ENCODE results near the gene RASGRF1.

Gene RASGRF1

DNA sequence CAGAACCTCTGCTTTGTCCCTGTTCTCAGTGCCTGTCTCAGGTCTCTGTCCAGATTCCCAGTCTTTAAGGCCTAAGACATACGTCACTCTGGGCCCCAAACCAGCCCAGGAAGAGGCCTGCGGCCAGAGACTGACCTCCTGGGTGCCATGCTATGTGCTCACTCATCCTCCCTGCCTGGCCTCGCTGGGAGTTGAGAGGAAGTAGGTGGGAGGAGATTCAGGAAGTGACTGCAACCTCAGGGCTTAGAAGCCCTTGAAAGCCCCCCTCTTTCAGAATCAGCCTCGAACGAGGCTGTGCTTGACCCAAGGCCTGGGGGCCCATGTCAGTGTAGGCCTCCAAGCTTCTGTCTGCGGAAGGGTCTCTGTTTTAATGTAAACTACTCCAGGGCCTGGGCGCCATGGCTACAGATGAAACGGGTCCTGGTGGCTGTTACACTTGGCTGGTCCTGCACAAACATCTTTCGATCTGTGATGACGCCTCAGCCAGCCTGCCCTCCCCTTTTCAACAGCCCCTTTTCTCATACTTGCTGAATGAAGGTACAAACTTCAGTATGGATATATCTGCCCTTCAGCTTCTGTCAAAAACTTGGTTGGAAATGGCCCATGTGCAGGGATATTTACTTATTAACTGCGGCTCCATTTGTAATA lies 11.7 kb downstream of the RASGRF1 start:
- no peak overlapping the region for H3K4me3 ChIP-seq (ENCODE audit: low read length)
- no peak for DNase-seq (ENCODE audit: low read depth)
- H3K36me3 ChIP-seq (ENCODE audit: control insufficient read depth, insufficient read depth, low read length, severe bottlenecking): no peaks in the 10 kb centered on the region
- no peak overlapping the region for H3K9ac ChIP-seq (ENCODE audit: low read length)
- H3K9me3 ChIP-seq (ENCODE audit: control insufficient read depth, low read length): no peaks in the 10 kb centered on the region
- peaks cover 39% of the 10 kb centered on the region for H3K27me3 ChIP-seq (replicated peaks; ENCODE audit: control insufficient read depth, insufficient read depth, low read length)
- H3K4me1 ChIP-seq (ENCODE audit: control insufficient read depth, insufficient read depth, low read length): no peaks in the 10 kb centered on the region

DNA sequence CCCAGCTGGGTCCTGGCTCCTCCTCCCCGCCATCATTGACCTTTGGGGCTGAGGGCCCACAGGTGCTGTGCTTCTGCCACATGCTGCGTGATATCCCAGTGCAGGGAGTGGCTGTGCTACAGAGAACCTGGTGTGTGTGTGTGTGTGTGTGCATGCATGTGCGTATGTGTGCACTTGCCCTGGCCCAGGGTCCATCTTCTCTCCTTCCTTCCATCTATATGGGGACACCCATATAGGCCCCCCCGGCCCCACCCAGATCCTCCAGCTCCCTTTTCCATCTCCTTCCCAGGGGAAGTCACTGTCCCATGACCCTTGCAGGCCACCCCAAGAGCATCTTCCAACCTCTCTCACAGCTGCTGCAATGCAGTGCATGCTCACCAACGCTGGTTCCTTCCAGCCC lies 12.6 kb downstream of the RASGRF1 start:
- H3K4me3 ChIP-seq (ENCODE audit: low read length): no peak overlapping the region
- H3K9me3 ChIP-seq (ENCODE audit: control insufficient read depth, low read length): no peaks in the 10 kb centered on the region
- no peak for DNase-seq (ENCODE audit: low read depth)
- H3K9ac ChIP-seq (ENCODE audit: low read length): no peak overlapping the region
- peaks cover 30% of the 10 kb centered on the region for H3K27me3 ChIP-seq (replicated peaks; ENCODE audit: control insufficient read depth, insufficient read depth, low read length)
- peaks cover 5% of the 10 kb centered on the region for H3K4me1 ChIP-seq (ENCODE audit: control insufficient read depth, insufficient read depth, low read length)
- H3K36me3 ChIP-seq (ENCODE audit: control insufficient read depth, insufficient read depth, low read length, severe bottlenecking): no peaks in the 10 kb centered on the region

DNA sequence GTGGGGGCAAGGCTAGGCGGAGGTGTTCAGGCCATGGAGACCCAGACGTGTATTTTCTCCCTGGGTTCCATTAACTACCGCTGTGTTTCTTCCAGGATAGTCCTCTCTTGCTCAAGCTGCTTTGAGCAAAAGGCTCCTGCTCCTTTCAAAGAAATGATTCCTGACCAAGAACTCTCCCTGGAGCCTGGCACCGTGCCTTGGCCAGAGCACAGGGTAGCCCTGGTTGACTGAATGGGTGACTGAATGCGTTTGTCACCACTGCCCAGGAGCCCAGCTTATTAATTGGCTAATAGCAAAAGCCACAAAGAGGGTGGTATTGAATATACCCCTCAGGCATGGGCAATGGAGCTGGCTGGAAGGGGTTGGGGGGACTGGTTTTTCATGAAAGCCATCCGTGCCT lies 13.9 kb downstream of the RASGRF1 start:
- Histone ChIP-seq H3K9me3 (ENCODE audit: control insufficient read depth, low read length) (no peaks in the 10 kb centered on the region), H3K4me3 (ENCODE audit: low read length) (no peak overlapping the region), H3K36me3 (ENCODE audit: control insufficient read depth, insufficient read depth, low read length, severe bottlenecking) (no peaks in the 10 kb centered on the region), H3K27me3 (replicated peaks; ENCODE audit: control insufficient read depth, insufficient read depth, low read length) (peaks cover 19% of the 10 kb centered on the region), H3K4me1 (ENCODE audit: control insufficient read depth, insufficient read depth, low read length) (peaks cover 8% of the 10 kb centered on the region), H3K9ac (ENCODE audit: low read length) (no peak overlapping the region)
- no peak for DNase-seq (ENCODE audit: low read depth)

DNA sequence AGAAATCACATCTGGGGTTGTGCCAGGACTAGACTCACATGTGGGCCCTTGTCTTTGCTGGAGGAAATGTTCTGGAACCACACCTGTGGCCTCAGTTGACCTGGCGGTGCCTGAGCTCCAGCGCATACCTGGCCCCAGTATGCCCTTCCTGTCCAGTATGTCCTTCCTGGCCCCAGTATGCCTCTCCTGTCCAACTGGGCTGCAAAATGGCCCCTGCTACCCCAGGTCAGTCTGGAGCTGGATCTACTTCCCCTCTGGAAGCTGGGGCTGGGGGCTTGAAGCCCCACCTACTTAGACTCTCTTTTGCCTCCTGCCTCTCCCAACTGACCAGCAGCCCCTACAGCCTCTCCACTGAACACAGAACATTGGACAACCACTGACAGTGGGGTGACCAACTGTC lies 15.3 kb downstream of the RASGRF1 start:
- Histone ChIP-seq H3K27me3 (replicated peaks; ENCODE audit: control insufficient read depth, insufficient read depth, low read length) (peaks cover 15% of the 10 kb centered on the region), H3K9me3 (ENCODE audit: control insufficient read depth, low read length) (no peaks in the 10 kb centered on the region), H3K4me3 (ENCODE audit: low read length) (no peak overlapping the region), H3K4me1 (ENCODE audit: control insufficient read depth, insufficient read depth, low read length) (peaks cover 10% of the 10 kb centered on the region), H3K9ac (ENCODE audit: low read length) (no peak overlapping the region), H3K36me3 (ENCODE audit: control insufficient read depth, insufficient read depth, low read length, severe bottlenecking) (no peaks in the 10 kb centered on the region)
- DNase-seq (ENCODE audit: low read depth): no peak

DNA sequence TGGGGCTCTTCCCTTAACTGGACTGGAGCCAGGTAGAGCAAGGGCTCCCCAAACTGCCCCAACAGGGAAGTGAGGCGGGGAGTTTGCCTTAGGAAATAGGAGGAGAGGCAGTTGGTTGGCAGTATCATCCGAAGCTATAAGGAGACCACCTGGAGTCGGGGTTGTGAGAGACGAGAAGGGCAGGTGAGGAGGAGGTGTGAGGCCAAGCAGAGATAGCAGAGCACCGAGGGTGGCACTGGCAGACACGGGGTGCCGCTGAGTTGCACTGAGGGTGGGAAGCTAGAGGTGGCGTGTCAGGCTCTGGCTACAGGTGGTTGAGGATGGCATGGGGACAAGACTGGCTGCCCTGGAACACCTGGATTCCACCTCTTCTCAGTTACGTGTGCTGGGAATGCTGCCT lies 17.2 kb downstream of the RASGRF1 start:
- Histone ChIP-seq H3K27me3 (replicated peaks; ENCODE audit: control insufficient read depth, insufficient read depth, low read length) (peaks cover 15% of the 10 kb centered on the region), H3K9ac (ENCODE audit: low read length) (no peak overlapping the region)
- no peak for DNase-seq (ENCODE audit: low read depth)

DNA sequence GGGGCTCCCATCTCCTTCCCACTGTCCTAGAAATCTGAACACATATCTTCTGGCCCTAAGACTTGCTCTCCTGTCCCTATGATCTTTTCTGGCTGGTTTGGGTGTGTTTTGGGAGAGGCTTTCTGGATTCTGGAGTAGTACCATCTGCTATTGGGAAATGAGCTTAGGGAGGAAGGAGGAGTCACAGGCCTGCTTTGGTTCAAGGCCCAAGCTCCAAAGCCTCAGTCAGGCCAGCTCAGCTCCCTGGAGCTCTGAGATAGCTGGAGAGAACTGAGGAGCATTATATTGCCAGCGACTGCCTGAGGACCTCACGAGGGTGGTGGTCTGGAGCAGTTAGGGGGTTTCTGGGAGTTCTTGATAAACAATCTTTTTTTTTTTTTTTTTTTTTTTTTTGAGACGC lies 18.7 kb downstream of the RASGRF1 start:
- Histone ChIP-seq H3K4me1 (ENCODE audit: control insufficient read depth, insufficient read depth, low read length) (peaks cover 20% of the 10 kb centered on the region), H3K9ac (ENCODE audit: low read length) (no peak overlapping the region), H3K4me3 (ENCODE audit: low read length) (no peak overlapping the region), H3K36me3 (ENCODE audit: control insufficient read depth, insufficient read depth, low read length, severe bottlenecking) (no peaks in the 10 kb centered on the region), H3K27me3 (replicated peaks; ENCODE audit: control insufficient read depth, insufficient read depth, low read length) (peaks cover 15% of the 10 kb centered on the region), H3K9me3 (ENCODE audit: control insufficient read depth, low read length) (no peaks in the 10 kb centered on the region)
- DNase-seq (ENCODE audit: low read depth): peak; percentile 47

More for the DNA sequence above, 17.2 kb downstream of the RASGRF1 start:
- no peak overlapping the region for H3K4me3 ChIP-seq (ENCODE audit: low read length)
- peaks cover 10% of the 10 kb centered on the region for H3K4me1 ChIP-seq (ENCODE audit: control insufficient read depth, insufficient read depth, low read length)
- H3K9me3 ChIP-seq (ENCODE audit: control insufficient read depth, low read length): no peaks in the 10 kb centered on the region
- H3K36me3 ChIP-seq (ENCODE audit: control insufficient read depth, insufficient read depth, low read length, severe bottlenecking): no peaks in the 10 kb centered on the region

DNA sequence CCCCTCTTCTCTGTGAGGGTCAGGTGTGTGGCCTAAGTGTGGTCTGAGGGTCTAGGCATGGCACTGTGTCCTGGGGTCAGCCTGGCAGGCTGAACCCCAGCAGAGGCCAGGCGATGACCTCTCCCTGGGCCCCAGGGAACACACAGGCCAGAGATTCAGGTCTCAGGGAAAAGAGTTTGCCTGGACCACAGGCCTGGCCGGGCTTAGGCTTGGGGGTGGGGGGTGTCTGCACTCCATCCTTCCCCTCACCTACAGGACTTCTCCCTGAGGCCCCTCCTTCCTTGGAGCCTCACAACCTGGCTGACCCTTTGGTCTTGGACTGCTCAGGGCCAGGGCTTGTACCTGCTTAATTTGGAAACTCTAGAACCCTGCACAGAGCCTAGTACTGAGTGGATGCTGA lies 21.8 kb downstream of the RASGRF1 start:
- Histone ChIP-seq H3K9ac (ENCODE audit: low read length) (no peak overlapping the region), H3K27me3 (replicated peaks; ENCODE audit: control insufficient read depth, insufficient read depth, low read length) (peaks cover 13% of the 10 kb centered on the region), H3K9me3 (ENCODE audit: control insufficient read depth, low read length) (no peaks in the 10 kb centered on the region), H3K4me3 (ENCODE audit: low read length) (no peak overlapping the region), H3K4me1 (ENCODE audit: control insufficient read depth, insufficient read depth, low read length) (peaks cover 22% of the 10 kb centered on the region), H3K36me3 (ENCODE audit: control insufficient read depth, insufficient read depth, low read length, severe bottlenecking) (no peaks in the 10 kb centered on the region)
- no peak for DNase-seq (ENCODE audit: low read depth)

DNA sequence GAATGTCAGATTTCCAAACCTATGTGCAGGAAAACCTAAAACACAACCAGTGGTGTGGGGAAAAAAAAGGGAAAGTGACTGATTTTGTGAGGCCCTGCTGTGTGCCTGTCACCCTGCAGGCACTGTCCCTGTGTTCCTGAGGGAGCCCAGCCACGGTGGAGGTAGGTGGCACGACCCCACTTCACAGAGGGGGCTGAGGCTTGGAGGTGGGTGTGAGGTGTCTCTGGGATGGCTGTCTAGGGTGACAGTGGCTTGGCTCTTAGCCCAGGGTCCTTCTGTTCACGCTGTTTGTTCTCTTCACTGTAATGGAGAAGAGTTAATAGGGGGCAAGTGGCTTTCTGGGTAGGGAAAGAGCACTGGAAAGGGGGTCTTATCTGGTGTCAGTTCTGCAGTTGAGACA lies 22.6 kb downstream of the RASGRF1 start:
- no peak for DNase-seq (ENCODE audit: low read depth)
- H3K4me3 ChIP-seq (ENCODE audit: low read length): no peak overlapping the region
- peaks cover 17% of the 10 kb centered on the region for H3K27me3 ChIP-seq (replicated peaks; ENCODE audit: control insufficient read depth, insufficient read depth, low read length)
- H3K36me3 ChIP-seq (ENCODE audit: control insufficient read depth, insufficient read depth, low read length, severe bottlenecking): no peaks in the 10 kb centered on the region
- no peaks in the 10 kb centered on the region for H3K9me3 ChIP-seq (ENCODE audit: control insufficient read depth, low read length)
- H3K9ac ChIP-seq (ENCODE audit: low read length): no peak overlapping the region
- peaks cover 16% of the 10 kb centered on the region for H3K4me1 ChIP-seq (ENCODE audit: control insufficient read depth, insufficient read depth, low read length)

DNA sequence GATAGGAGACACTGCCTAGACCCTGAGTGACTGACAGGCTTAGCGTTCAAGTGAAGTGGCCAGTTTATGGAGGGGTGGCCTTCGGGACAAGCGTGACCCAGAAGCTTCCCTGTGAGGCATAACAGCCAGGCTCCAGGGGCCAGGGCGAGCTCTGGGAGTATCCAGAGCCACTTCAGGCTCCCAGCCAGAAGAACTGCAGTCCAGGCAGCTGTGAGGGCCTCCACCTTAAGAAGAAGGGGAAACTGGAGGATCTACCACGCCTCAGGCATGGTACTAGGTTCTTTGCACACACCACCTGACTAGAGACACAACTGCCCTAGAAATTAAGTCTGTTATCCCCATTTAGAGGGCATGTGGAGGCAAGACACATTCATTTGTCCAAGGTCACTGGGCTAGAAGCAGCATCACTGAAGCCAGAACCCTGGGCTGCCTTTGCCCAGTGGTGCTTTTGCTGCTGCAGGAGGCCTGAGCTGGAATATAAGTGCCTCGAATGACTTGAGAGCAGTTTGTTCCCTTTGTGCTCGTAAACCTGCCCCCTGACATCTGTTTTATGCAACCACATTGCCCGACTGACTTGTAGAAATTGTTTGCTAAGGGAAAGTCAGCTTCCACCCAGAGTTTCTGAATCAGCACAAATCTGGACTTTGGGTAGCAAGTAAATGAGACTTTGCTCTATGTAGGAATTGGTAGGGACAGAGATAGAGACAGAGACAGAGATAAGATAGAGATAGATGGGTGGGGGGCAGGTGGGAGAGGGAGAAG lies 23.3 kb downstream of the RASGRF1 start:
- H3K9me3 ChIP-seq (ENCODE audit: control insufficient read depth, low read length): no peaks in the 10 kb centered on the region
- H3K27me3 ChIP-seq (replicated peaks; ENCODE audit: control insufficient read depth, insufficient read depth, low read length): peaks cover 18% of the 10 kb centered on the region
- no peaks in the 10 kb centered on the region for H3K36me3 ChIP-seq (ENCODE audit: control insufficient read depth, insufficient read depth, low read length, severe bottlenecking)
- H3K4me1 ChIP-seq (ENCODE audit: control insufficient read depth, insufficient read depth, low read length): peaks cover 16% of the 10 kb centered on the region
- H3K4me3 ChIP-seq (ENCODE audit: low read length): no peak overlapping the region
- no peak for DNase-seq (ENCODE audit: low read depth)
- H3K9ac ChIP-seq (ENCODE audit: low read length): no peak overlapping the region

DNA sequence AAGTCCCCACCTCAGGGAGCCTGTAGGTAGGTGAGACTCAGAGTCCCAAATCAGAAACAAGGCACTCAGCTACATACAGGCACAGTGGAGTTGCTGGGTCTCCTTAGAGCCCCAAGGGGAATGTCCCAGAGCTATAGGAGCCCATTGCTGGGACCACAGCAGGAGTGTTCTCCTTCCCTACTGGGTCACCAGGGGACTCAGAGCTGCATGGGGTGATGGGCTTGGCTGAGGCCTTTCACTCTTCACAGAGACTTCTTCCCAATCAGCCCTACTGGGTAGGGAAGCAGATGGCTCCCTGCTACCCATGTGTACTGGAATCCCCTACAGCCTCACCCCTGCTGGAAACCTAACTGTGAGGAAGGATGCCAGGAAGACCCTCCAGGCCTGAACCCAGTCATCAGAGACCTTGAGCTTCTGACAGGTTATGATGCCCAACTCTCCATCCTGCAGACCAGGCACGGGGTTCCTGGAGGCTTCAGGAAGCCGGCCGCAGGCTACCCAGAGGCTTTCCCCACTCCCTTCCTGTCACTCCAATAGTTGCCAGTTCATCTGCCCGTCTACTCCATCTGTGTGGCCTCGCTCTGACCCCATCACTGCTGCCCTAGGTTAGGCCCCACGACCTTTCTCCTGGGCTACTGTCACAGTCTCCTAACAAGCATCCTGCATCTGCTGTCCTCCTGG lies 24.0 kb downstream of the RASGRF1 start:
- no peak overlapping the region for H3K4me3 ChIP-seq (ENCODE audit: low read length)
- peaks cover 13% of the 10 kb centered on the region for H3K4me1 ChIP-seq (ENCODE audit: control insufficient read depth, insufficient read depth, low read length)
- H3K9ac ChIP-seq (ENCODE audit: low read length): no peak overlapping the region
- peaks cover 21% of the 10 kb centered on the region for H3K27me3 ChIP-seq (replicated peaks; ENCODE audit: control insufficient read depth, insufficient read depth, low read length)
- H3K9me3 ChIP-seq (ENCODE audit: control insufficient read depth, low read length): no peaks in the 10 kb centered on the region
- H3K36me3 ChIP-seq (ENCODE audit: control insufficient read depth, insufficient read depth, low read length, severe bottlenecking): no peaks in the 10 kb centered on the region
- DNase-seq (ENCODE audit: low read depth): no peak

DNA sequence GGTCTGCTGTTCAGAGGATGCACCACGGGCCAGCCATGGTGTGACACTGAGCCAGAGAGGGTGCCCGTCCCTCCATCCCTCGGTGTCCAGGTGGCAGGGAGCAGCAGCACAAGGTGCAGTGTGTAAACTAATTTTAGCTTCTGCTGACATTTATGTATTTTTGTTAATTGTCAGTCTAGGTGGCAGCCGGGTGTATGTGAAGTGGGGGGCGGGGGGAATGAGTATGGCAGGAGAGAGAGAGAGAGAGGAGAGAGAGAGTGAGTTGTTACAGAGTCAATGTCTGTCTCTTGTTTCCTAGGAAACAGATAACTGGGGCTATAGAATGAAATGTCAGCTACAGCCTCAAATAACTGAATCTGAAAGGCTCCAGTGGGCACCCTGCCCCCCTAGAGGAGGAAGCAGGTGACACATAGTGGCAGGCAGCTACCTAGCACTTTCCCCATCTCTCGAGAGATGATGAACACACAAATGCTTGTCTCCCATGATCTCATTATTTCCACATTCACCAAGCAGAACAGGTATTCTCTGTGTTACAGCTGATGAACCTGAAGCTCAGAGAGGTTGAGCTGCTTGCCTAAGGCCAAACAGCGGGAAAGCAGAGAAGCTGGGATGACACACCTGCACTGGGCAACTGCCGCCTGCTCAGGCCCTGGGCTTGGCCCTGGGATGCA lies 24.7 kb downstream of the RASGRF1 start:
- Histone ChIP-seq H3K36me3 (ENCODE audit: control insufficient read depth, insufficient read depth, low read length, severe bottlenecking) (no peaks in the 10 kb centered on the region), H3K27me3 (replicated peaks; ENCODE audit: control insufficient read depth, insufficient read depth, low read length) (peaks cover 21% of the 10 kb centered on the region), H3K9ac (ENCODE audit: low read length) (no peak overlapping the region), H3K9me3 (ENCODE audit: control insufficient read depth, low read length) (no peaks in the 10 kb centered on the region), H3K4me3 (ENCODE audit: low read length) (no peak overlapping the region), H3K4me1 (ENCODE audit: control insufficient read depth, insufficient read depth, low read length) (peaks cover 12% of the 10 kb centered on the region)
- DNase-seq (ENCODE audit: low read depth): no peak
